HS-5 (cell line): ENCODE measurements around the gene ZCCHC8.
"Not testable (repeated sequence)": the region's sequence is repeated elsewhere in the genome, so short reads cannot be mapped to it uniquely, and the experiment has no call there.

ENCODE experiments used
- DNase-seq: peaks from one replicate; pipeline ENCODE4 v3.0.0-alpha.2; 2012; ENCODE audit warnings: low read depth

Gene ZCCHC8

GRCh38 chr12:122471324-122472226 is 29.2 kb downstream of the ZCCHC8 start:
- peak; percentile 51 for DNase-seq

GRCh38 chr12:122470576-122470975 is 30.2 kb downstream of the ZCCHC8 start:
- DNase-seq: not testable (repeated sequence)

GRCh38 chr12:122469856-122470255 is 30.9 kb downstream of the ZCCHC8 start:
- not testable (repeated sequence) for DNase-seq

GRCh38 chr12:122467983-122468382 is 32.7 kb downstream of the ZCCHC8 start:
- DNase-seq: no peak

GRCh38 chr12:122464317-122465042 is 36.3 kb downstream of the ZCCHC8 start:
- DNase-seq: peak; percentile 97

- no peak for DNase-seq
These were observed 40.1 kb downstream of the ZCCHC8 start for GRCh38 chr12:122460641-122461040.

- DNase-seq: no peak
These were observed 40.7 kb downstream of the ZCCHC8 start for GRCh38 chr12:122460061-122460460.

- no peak for DNase-seq
These were observed 41.5 kb downstream of the ZCCHC8 start for GRCh38 chr12:122459211-122459610.

GRCh38 chr12:122458105-122459035 is 42.4 kb downstream of the ZCCHC8 start:
- no peak for DNase-seq

GRCh38 chr12:122457627-122458026 is 43.1 kb downstream of the ZCCHC8 start:
- no peak for DNase-seq

GRCh38 chr12:122454739-122455138 is 46.0 kb downstream of the ZCCHC8 start:
- DNase-seq: no peak

- DNase-seq: no peak
These were observed 46.4 kb downstream of the ZCCHC8 start for GRCh38 chr12:122454250-122454721.

GRCh38 chr12:122452701-122453285 is 47.9 kb downstream of the ZCCHC8 start:
- DNase-seq: no peak

- peak; percentile 88 for DNase-seq
These were observed 51.4 kb downstream of the ZCCHC8 start for GRCh38 chr12:122449317-122449716.

GRCh38 chr12:122447825-122448224 is 52.9 kb downstream of the ZCCHC8 start:
- not testable (repeated sequence) for DNase-seq

GRCh38 chr12:122446390-122446789 is 54.3 kb downstream of the ZCCHC8 start:
- not testable (repeated sequence) for DNase-seq

GRCh38 chr12:122444071-122444470 is 56.7 kb downstream of the ZCCHC8 start:
- not testable (repeated sequence) for DNase-seq

- DNase-seq: not testable (repeated sequence)
These were observed 61.9 kb downstream of the ZCCHC8 start for GRCh38 chr12:122438822-122439221.

GRCh38 chr12:122437656-122438121 is 63.0 kb downstream of the ZCCHC8 start:
- DNase-seq: no peak

- DNase-seq: no peak
These were observed 65.5 kb downstream of the ZCCHC8 start for GRCh38 chr12:122435186-122435585.

- not testable (repeated sequence) for DNase-seq
These were observed 71.7 kb downstream of the ZCCHC8 start for GRCh38 chr12:122429043-122429442.
